HCT116 (cell line): ENCODE results near the gene RGN. TPM values are rescaled to one million over a fixed set of nuclear protein-coding genes. Genes with fewer than 3 reads are reported as not detected.
A peak's percentile ranks its signal among the peaks of the same experiment; 100 is the strongest.

Source experiments
- ATAC-seq: fragments of 200-7000 bp; cut with Tn5 transposase; 2 replicates; pipeline ENCODE4 v1.9.1; 2020; ENCODE audit warnings: mild to moderate bottlenecking, moderate library complexity
- BruUV-seq: library from RNA; stranded (reverse); fragments of 400-500 nt; replicated peaks from 2 replicates; lab custom pipeline; 2021; lab: Mats Ljungman, UMichigan
- CTCF ChIA-PET: fragments of 300-600 bp; sonication (Branson Sonifier 250); formaldehyde crosslinking; loops from one replicate; lab custom pipeline; 2021; ENCODE audit warnings: antibody characterized with exemption; lab: Charles Lee
- POLR2A ChIA-PET: fragments of 300-600, 350-600 bp; sonication (Branson Sonifier 250); formaldehyde crosslinking; loops from one replicate; lab custom pipeline; 2021; ENCODE audit warnings: antibody characterized with exemption; lab: Charles Lee
- RAD21 ChIA-PET, 2 experiments: fragments of 300-600 bp; sonication (Branson Sonifier 250); formaldehyde crosslinking; loops; one replicate each; lab custom pipeline; 2023; ENCODE audit warnings: low total read pairs in 2 of 2; ENCODE audit not compliant: uncharacterized antibody in 2 of 2, unreplicated experiment in 2 of 2, low non-redundant PET in 1 of 2; lab: Charles Lee
- DNase-seq: peaks from one replicate; pipeline ENCODE4 v3.0.0-alpha.2; 2010; ENCODE audit warnings: low read depth, low spot score
- H2AFZ ChIP-seq: fragments of 200-600 bp; shearing (Covaris generic), sonication (generic); 2 replicates; pipeline ENCODE4 v1.6.1; 2017; ENCODE audit warnings: low read depth, mixed run types, mixed read lengths, antibody characterized with exemption, low read length; ENCODE audit not compliant: poor library complexity, severe bottlenecking
- H3K27ac ChIP-seq: 2 replicates; pipeline ENCODE4 v1.5.1; 2012; ENCODE audit warnings: low read depth, low read length
- H3K27me3 ChIP-seq: fragments of 200-600 bp; sonication (generic); 2 replicates; pipeline ENCODE4 v1.6.1; 2016; ENCODE audit warnings: mixed run types, low read length, mixed read lengths; ENCODE audit not compliant: insufficient read depth
- H3K36me3 ChIP-seq, 2 experiments: fragments of 200-500 bp in 1 of 2; fragments of 200-600 bp in 1 of 2; sonication (Bioruptor generic) in 1 of 2; sonication (generic) in 1 of 2; 2 replicates each; pipeline versions ENCODE4 v1.5.1 to v1.6.1; 2014 to 2016; ENCODE audit warnings: low read length in 2 of 2, inconsistent platforms in 1 of 2, mixed read lengths in 1 of 2, mixed run types in 1 of 2; ENCODE audit not compliant: insufficient read depth in 2 of 2, control insufficient read depth in 1 of 2
- H3K4me1 ChIP-seq, 2 experiments: fragments of 200-600 bp in 1 of 2; sonication (generic) in 1 of 2; 2 replicates each; pipeline versions ENCODE4 v1.5.1 to v1.6.1; 2012 to 2017; ENCODE audit warnings: low read length in 2 of 2, inconsistent platforms in 1 of 2, mild to moderate bottlenecking in 1 of 2, mixed read lengths in 1 of 2, mixed run types in 1 of 2, moderate library complexity in 1 of 2; ENCODE audit not compliant: insufficient read depth in 2 of 2, control insufficient read depth in 1 of 2
- H3K4me2 ChIP-seq: fragments of 200-600 bp; sonication (generic); 2 replicates; pipeline ENCODE4 v1.6.1; 2017; ENCODE audit warnings: mixed run types, low read length, mixed read lengths
- H3K4me3 ChIP-seq, 2 experiments: fragments of 200-600 bp in 1 of 2; sonication (generic) in 1 of 2; replicated peaks in 1 of 2; 2 replicates each; pipeline ENCODE4 v1.5.1; 2011 to 2016; ENCODE audit warnings: low read length in 2 of 2, control low read depth in 1 of 2, low read depth in 1 of 2, mild to moderate bottlenecking in 1 of 2, mixed read lengths in 1 of 2, mixed run types in 1 of 2
- H3K79me2 ChIP-seq: fragments of 200-600 bp; sonication (generic); 2 replicates; pipeline ENCODE4 v1.6.1; 2017; ENCODE audit warnings: mild to moderate bottlenecking, mixed run types, low read length, moderate library complexity, mixed read lengths; ENCODE audit not compliant: insufficient read depth
- H3K9ac ChIP-seq: fragments of 200-600 bp; sonication (generic); 2 replicates; pipeline ENCODE4 v1.6.1; 2016; ENCODE audit warnings: low read length, mixed read lengths
- H3K9me2 ChIP-seq: fragments of 200-600 bp; sonication (generic), shearing (Covaris generic); 2 replicates; pipeline ENCODE4 v1.6.1; 2017; ENCODE audit warnings: mixed run types, mild to moderate bottlenecking, moderate library complexity; ENCODE audit not compliant: insufficient read depth
- H3K9me3 ChIP-seq, 2 experiments: fragments of 200-500 bp in 1 of 2; fragments of 200-600 bp in 1 of 2; sonication (Bioruptor generic) in 1 of 2; sonication (generic) in 1 of 2; 2 replicates each; pipeline ENCODE4 v1.6.1; 2014 to 2017; ENCODE audit warnings: low read length in 2 of 2, mixed read lengths in 2 of 2, inconsistent platforms in 1 of 2, low read depth in 1 of 2, mild to moderate bottlenecking in 1 of 2, mixed run types in 1 of 2, moderate library complexity in 1 of 2; ENCODE audit not compliant: control insufficient read depth in 1 of 2, insufficient read depth in 1 of 2
- H4K20me1 ChIP-seq: fragments of 200-600 bp; sonication (generic), shearing (Covaris generic); 2 replicates; pipeline ENCODE4 v1.6.1; 2017; ENCODE audit warnings: mixed run types, mild to moderate bottlenecking, moderate library complexity; ENCODE audit not compliant: insufficient read depth
- ATF3 ChIP-seq: IDR thresholded peaks from 2 replicates; pipeline ENCODE4 v1.6.1; 2012
- CEBPB ChIP-seq: IDR thresholded peaks from 2 replicates; pipeline ENCODE4 v1.6.1; 2012; ENCODE audit warnings: low read depth
- FOSL1 ChIP-seq: IDR thresholded peaks from 2 replicates; pipeline ENCODE4 v1.6.1; 2012; ENCODE audit warnings: low read depth
- JUND ChIP-seq: IDR thresholded peaks from 2 replicates; pipeline ENCODE4 v1.6.1; 2012
- MAX ChIP-seq: IDR thresholded peaks from 2 replicates; pipeline ENCODE4 v1.6.1; 2012
- RAD21 ChIP-seq: IDR thresholded peaks from 2 replicates; pipeline ENCODE4 v1.6.1; 2012; ENCODE audit warnings: low read depth, mild to moderate bottlenecking
- ZBTB33 ChIP-seq: IDR thresholded peaks from 2 replicates; pipeline ENCODE4 v1.6.1; 2011; ENCODE audit warnings: mild to moderate bottlenecking, low read length, moderate library complexity; ENCODE audit not compliant: insufficient replicate concordance; ENCODE audit errors: extremely low read depth
- ZFX ChIP-seq: fragments of 450-650 bp; IDR thresholded peaks from 2 replicates; pipeline ENCODE4 v1.6.1; 2017
- ZNF274 ChIP-seq: fragments of 200-500 bp; sonication (Bioruptor generic); IDR thresholded peaks from 2 replicates; pipeline ENCODE4 v1.6.1; 2014; ENCODE audit warnings: mild to moderate bottlenecking, low read depth, low read length, inconsistent platforms
- intact Hi-C: fragments of 100-400 bp; cut with micrococcal nuclease; formaldehyde crosslinking; loops from 2 replicates; pipeline ENCODE4 v1.10.0; 2022
- total RNA-seq: library from RNA; stranded (reverse); gene quantifications from one replicate; pipeline ENCODE4 v1.2.1, GENCODE V29; 2021; ENCODE audit not compliant: unreplicated experiment
- TF ChIP-seq, protein P1 (sequence below): IDR thresholded peaks from 2 replicates; pipeline ENCODE4 v1.6.1; 2012; ENCODE audit warnings: low read depth

RGN gene
- total RNA-seq, 1 experiment from 2014 or later: not detected

DNA sequence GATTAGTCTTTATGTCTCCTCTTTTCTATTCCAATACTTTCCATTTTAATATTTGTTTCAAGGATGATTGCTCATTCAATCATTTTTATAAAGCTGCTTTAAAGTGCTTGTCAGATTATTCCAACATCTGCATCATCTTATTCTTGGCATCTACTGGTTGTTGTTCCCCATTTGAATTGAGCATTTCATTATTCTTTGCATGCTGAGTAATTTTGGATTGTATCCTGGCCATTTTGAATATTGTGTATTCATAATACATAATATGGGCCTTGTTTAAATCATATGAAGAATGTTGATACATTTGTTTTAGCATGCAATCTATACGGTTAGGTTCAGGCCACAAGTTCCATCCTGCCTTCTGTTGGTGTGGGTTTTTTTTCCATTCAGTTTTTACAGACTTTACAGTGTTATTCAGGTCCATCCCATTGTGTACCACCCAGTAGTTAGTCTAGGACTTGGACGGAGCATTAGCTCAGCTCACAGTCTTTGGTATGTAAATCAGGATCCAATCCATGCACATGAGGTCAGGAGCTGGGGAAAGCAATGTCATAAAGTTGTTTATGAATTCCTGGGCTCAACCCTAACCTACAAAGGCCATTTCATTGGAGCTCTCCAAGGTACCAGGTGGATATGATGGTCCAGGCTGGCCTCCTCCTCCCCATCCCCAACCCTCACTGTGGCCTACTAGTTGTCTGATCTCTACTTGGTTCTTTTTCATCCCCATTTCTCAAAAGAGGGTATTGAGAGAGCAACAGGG is 20.3 kb downstream of the RGN start:
- H3K4me1 ChIP-seq: no peaks in the 10 kb centered on the region
- RAD21 ChIA-PET: no interaction called here
- POLR2A ChIA-PET: no interaction called here
- no peak overlapping the region for H3K4me2 ChIP-seq
- H3K27me3 ChIP-seq: no peaks in the 10 kb centered on the region
- DNase-seq (no peak), ATAC-seq (no peak)
- TF ChIP-seq ZNF274 (no peak), MAX (no peak)
- TF ChIP-seq, protein P1, sequence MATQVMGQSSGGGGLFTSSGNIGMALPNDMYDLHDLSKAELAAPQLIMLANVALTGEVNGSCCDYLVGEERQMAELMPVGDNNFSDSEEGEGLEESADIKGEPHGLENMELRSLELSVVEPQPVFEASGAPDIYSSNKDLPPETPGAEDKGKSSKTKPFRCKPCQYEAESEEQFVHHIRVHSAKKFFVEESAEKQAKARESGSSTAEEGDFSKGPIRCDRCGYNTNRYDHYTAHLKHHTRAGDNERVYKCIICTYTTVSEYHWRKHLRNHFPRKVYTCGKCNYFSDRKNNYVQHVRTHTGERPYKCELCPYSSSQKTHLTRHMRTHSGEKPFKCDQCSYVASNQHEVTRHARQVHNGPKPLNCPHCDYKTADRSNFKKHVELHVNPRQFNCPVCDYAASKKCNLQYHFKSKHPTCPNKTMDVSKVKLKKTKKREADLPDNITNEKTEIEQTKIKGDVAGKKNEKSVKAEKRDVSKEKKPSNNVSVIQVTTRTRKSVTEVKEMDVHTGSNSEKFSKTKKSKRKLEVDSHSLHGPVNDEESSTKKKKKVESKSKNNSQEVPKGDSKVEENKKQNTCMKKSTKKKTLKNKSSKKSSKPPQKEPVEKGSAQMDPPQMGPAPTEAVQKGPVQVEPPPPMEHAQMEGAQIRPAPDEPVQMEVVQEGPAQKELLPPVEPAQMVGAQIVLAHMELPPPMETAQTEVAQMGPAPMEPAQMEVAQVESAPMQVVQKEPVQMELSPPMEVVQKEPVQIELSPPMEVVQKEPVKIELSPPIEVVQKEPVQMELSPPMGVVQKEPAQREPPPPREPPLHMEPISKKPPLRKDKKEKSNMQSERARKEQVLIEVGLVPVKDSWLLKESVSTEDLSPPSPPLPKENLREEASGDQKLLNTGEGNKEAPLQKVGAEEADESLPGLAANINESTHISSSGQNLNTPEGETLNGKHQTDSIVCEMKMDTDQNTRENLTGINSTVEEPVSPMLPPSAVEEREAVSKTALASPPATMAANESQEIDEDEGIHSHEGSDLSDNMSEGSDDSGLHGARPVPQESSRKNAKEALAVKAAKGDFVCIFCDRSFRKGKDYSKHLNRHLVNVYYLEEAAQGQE: peak; percentile 34
- H3K9ac ChIP-seq: no peak overlapping the region
- H3K9me2 ChIP-seq: no peaks in the 10 kb centered on the region
- no peak overlapping the region for H3K27ac ChIP-seq
- intact Hi-C loops: loop anchor here (10.0 kb wide), 2 partner anchors 344 to 454 kb away; partner anchors contain the start of gene SLC9A7
- H3K36me3 ChIP-seq: no peaks in the 10 kb centered on the region
- CTCF ChIA-PET: no interaction called here
- H3K79me2 ChIP-seq: no peaks in the 10 kb centered on the region
- no peak overlapping the region for H2AFZ ChIP-seq
- no peak overlapping the region for H3K4me3 ChIP-seq
- no peaks in the 10 kb centered on the region for H4K20me1 ChIP-seq
- H3K9me3 ChIP-seq: no peaks in the 10 kb centered on the region
- BruUV-seq: no TSS peak

GRCh38 chrX:47101206-47101605 is 23.0 kb downstream of the RGN start:
- H3K4me2 ChIP-seq: no peak overlapping the region
- H3K27me3 ChIP-seq: no peaks in the 10 kb centered on the region
- no peak overlapping the region for H2AFZ ChIP-seq
- ChIA-PET CTCF (no interaction called here), RAD21 (no interaction called here), POLR2A (no interaction called here)
- no peaks in the 10 kb centered on the region for H3K9me2 ChIP-seq
- no peak for ATAC-seq
- H3K4me1 ChIP-seq: no peaks in the 10 kb centered on the region
- no peaks in the 10 kb centered on the region for H3K79me2 ChIP-seq
- H3K36me3 ChIP-seq: no peaks in the 10 kb centered on the region
- intact Hi-C loops: no loop called here
- H4K20me1 ChIP-seq: no peaks in the 10 kb centered on the region
- DNase-seq: no peak
- H3K4me3 ChIP-seq: no peak overlapping the region
- BruUV-seq: no TSS peak
- no peak overlapping the region for H3K9ac ChIP-seq
- no peak overlapping the region for H3K27ac ChIP-seq
- H3K9me3 ChIP-seq: no peaks in the 10 kb centered on the region
- TF ChIP-seq FOSL1: no peak
- TF ChIP-seq CEBPB: no peak
- no peak for TF ChIP-seq ATF3
- no peak for TF ChIP-seq ZBTB33
- no peak for TF ChIP-seq RAD21
- no peak for TF ChIP-seq JUND
- no peak for TF ChIP-seq ZNF274
- TF ChIP-seq ZFX: no peak
